Endothelial cell of umbilical vein (primary cell): ENCODE data around the gene OSGIN1. TPM values are rescaled to one million over a fixed set of nuclear protein-coding genes. Genes with fewer than 3 reads are reported as not detected.

Source experiments
- BruUV-seq: library from RNA; stranded (reverse); fragments of 400-500 nt; replicated peaks from 2 replicates; lab custom pipeline; 2021; lab: Mats Ljungman, UMichigan
- CTCF ChIA-PET: fragments of 300-600, 350-600 bp; sonication (Branson Sonifier 250); formaldehyde crosslinking; loops from one replicate; lab custom pipeline; 2021; ENCODE audit warnings: antibody characterized with exemption, inconsistent platforms; lab: Charles Lee
- POLR2A ChIA-PET: fragments of 300-600, 350-600 bp; sonication (Branson Sonifier 250); formaldehyde crosslinking; loops from one replicate; lab custom pipeline; 2021; ENCODE audit warnings: antibody characterized with exemption, inconsistent platforms; lab: Charles Lee
- DNase-seq: peaks from one replicate; pipeline ENCODE4 v3.0.0-alpha.2; 2011; ENCODE audit warnings: low read depth, low spot score
- FAIRE-seq: peaks from 2 replicates; lab custom pipeline; 2011; peaks lifted over from hg19 to GRCh38; lab: Jason Lieb, UNC
- H2AFZ ChIP-seq: 2 replicates; pipeline ENCODE4 v1.6.0; 2012; ENCODE audit warnings: low read depth, low read length, control low read depth, inconsistent platforms
- H3K27ac ChIP-seq: 2 replicates; pipeline ENCODE4 v1.5.1; 2011; ENCODE audit warnings: low read depth, mild to moderate bottlenecking, control low read depth, low read length, moderate library complexity; ENCODE audit not compliant: insufficient read depth
- H3K27me3 ChIP-seq, 2 experiments: 2 replicates each; pipeline versions ENCODE4 v1.6.0 to v1.6.1; 2011; ENCODE audit warnings: low read length in 2 of 2, mixed read lengths in 1 of 2; ENCODE audit not compliant: control insufficient read depth in 2 of 2, insufficient read depth in 2 of 2
- H3K36me3 ChIP-seq, 2 experiments: 2 replicates in 1 of 2; 3 replicates in 1 of 2; pipeline ENCODE4 v1.5.1; 2011; ENCODE audit warnings: low read length in 2 of 2, mild to moderate bottlenecking in 1 of 2, moderate library complexity in 1 of 2; ENCODE audit not compliant: control insufficient read depth in 2 of 2, insufficient read depth in 2 of 2; ENCODE audit errors: extremely low read depth in 1 of 2
- H3K4me1 ChIP-seq: 3 replicates; pipeline ENCODE4 v1.5.1; 2011; ENCODE audit warnings: mild to moderate bottlenecking, low read length; ENCODE audit not compliant: control insufficient read depth, insufficient read depth; ENCODE audit errors: extremely low read depth
- H3K4me2 ChIP-seq: 2 replicates; pipeline ENCODE4 v1.6.1; 2011; ENCODE audit warnings: low read length, control low read depth, mixed read lengths; ENCODE audit not compliant: insufficient read depth
- H3K4me3 ChIP-seq, 3 experiments: fragments of 200-600 bp in 1 of 3; sonication (generic), shearing (Covaris generic) in 1 of 3; replicated peaks in 1 of 3; 2 replicates each; pipeline ENCODE4 v1.5.1; 2011 to 2016; ENCODE audit warnings: control low read depth in 3 of 3, low read length in 3 of 3, mild to moderate bottlenecking in 2 of 3, inconsistent platforms in 1 of 3, low read depth in 1 of 3, moderate library complexity in 1 of 3; ENCODE audit not compliant: insufficient read depth in 1 of 3
- H3K79me2 ChIP-seq: 2 replicates; pipeline ENCODE4 v1.6.0; 2012; ENCODE audit warnings: low read length, inconsistent platforms; ENCODE audit not compliant: control insufficient read depth, insufficient read depth
- H3K9ac ChIP-seq: replicated peaks from 2 replicates; pipeline ENCODE3; 2011; ENCODE audit warnings: low read length, control low read depth; ENCODE audit not compliant: insufficient read depth; ENCODE audit errors: extremely low read depth
- H3K9me1 ChIP-seq: replicated peaks from 3 replicates; pipeline ENCODE4 v1.6.0; 2011; ENCODE audit warnings: mild to moderate bottlenecking, low read length; ENCODE audit not compliant: control insufficient read depth, insufficient read depth; ENCODE audit errors: extremely low read depth
- H3K9me3 ChIP-seq: replicated peaks from 2 replicates; pipeline ENCODE4 v1.5.1; 2012; ENCODE audit warnings: low read length, inconsistent platforms; ENCODE audit not compliant: control insufficient read depth, insufficient read depth
- H4K20me1 ChIP-seq: replicated peaks from 2 replicates; pipeline ENCODE3; 2011; ENCODE audit warnings: mild to moderate bottlenecking, low read length; ENCODE audit not compliant: control insufficient read depth, insufficient read depth; ENCODE audit errors: extremely low read depth
- CTCF ChIP-seq, 2 donors: IDR thresholded peaks; 1 replicate in 1 of 2; 2 replicates in 1 of 2; pipeline ENCODE4 v1.5.1; 2011; ENCODE audit warnings: low read length in 2 of 2, mild to moderate bottlenecking in 2 of 2, moderate library complexity in 2 of 2, control low read depth in 1 of 2, inconsistent platforms in 1 of 2, low read depth in 1 of 2; ENCODE audit not compliant: insufficient read depth in 1 of 2; ENCODE audit errors: extremely low read depth in 1 of 2
- EZH2 ChIP-seq: IDR thresholded peaks from 2 replicates; pipeline ENCODE4 v1.6.1; 2012; ENCODE audit warnings: borderline replicate concordance, low read depth, mild to moderate bottlenecking, moderate library complexity, low read length, inconsistent platforms; ENCODE audit not compliant: severe bottlenecking
- FOS ChIP-seq: IDR thresholded peaks from 2 replicates; pipeline ENCODE4 v1.6.1; 2011; ENCODE audit warnings: mild to moderate bottlenecking, low read length, moderate library complexity, borderline replicate concordance; ENCODE audit not compliant: insufficient read depth
- GATA2 ChIP-seq: IDR thresholded peaks from 2 replicates; pipeline ENCODE4 v1.7.0; 2011; ENCODE audit warnings: low read depth, mild to moderate bottlenecking, moderate library complexity, mixed read lengths, low read length; ENCODE audit not compliant: insufficient read length, insufficient read depth
- JUN ChIP-seq: IDR thresholded peaks from 2 replicates; pipeline ENCODE4 v1.6.1; 2011; ENCODE audit warnings: borderline replicate concordance, low read depth; ENCODE audit not compliant: insufficient read length, insufficient read depth
- MAX ChIP-seq: IDR thresholded peaks from 2 replicates; pipeline ENCODE4 v1.6.1; 2011; ENCODE audit not compliant: insufficient read depth, insufficient read length
- MYC ChIP-seq: IDR thresholded peaks from one replicate; pipeline ENCODE4 v1.6.1; 2011; ENCODE audit warnings: mild to moderate bottlenecking, low read depth, low read length
- POLR2A ChIP-seq: IDR thresholded peaks from 2 replicates; pipeline ENCODE4 v1.6.1; 2012; ENCODE audit warnings: low read depth, mild to moderate bottlenecking, control low read depth, low read length
- POLR2AphosphoS5 ChIP-seq: IDR thresholded peaks from 2 replicates; pipeline ENCODE4 v1.6.1; 2012; ENCODE audit warnings: low read depth, mild to moderate bottlenecking, control low read depth, low read length, moderate library complexity; ENCODE audit not compliant: insufficient read depth
- dilution Hi-C: fragments of 300-500 bp; cut with MboI; formaldehyde crosslinking; loops from one replicate; pipeline ENCODE4 v1.15.0; 2019; ENCODE audit warnings: low sequenced_read_pairs; ENCODE audit not compliant: extremely low pct_ligation_motif_present
- intact Hi-C: fragments of 100-400 bp; cut with micrococcal nuclease; formaldehyde crosslinking; loops from one replicate; pipeline ENCODE4 v1.10.0; 2022
- polyA plus RNA-seq, 4 experiments: library from polyadenylated mRNA; depleted of rRNA in 3 of 4; stranded (reverse) in 3 of 4; unstranded in 1 of 4; fragments of >200 nt; gene quantifications; 2 replicates each; pipeline versions ENCODE4 v1.2.1 to v1.2.3, GENCODE V29; 2011 to 2012; ENCODE audit warnings: missing spikeins in 1 of 4
- total RNA-seq: library from RNA; stranded (reverse); gene quantifications from 2 replicates; pipeline ENCODE4 v1.2.3, GENCODE V29; 2021

OSGIN1 gene
- total and polyA plus RNA-seq, 2 donors (not counting 3 experiments of a cell fraction or from before 2014, with no cell fraction given), result 9.2 to 11.0 TPM

- Histone ChIP-seq H4K20me1 (no peaks in the 10 kb centered on the region), H3K4me1 (no peaks in the 10 kb centered on the region), H3K4me2 (no peak overlapping the region), H3K4me3 (no peak overlapping the region), H3K9me3 (no peaks in the 10 kb centered on the region), H3K27ac (no peak overlapping the region), H3K9ac (no peak overlapping the region), H3K27me3 (peaks cover 0 to 1% of the 10 kb centered on the region in 2 experiments), H3K79me2 (no peaks in the 10 kb centered on the region), H3K9me1 (no peaks in the 10 kb centered on the region), H3K36me3 (no peaks in the 10 kb centered on the region), H2AFZ (no peak overlapping the region)
- POLR2A ChIA-PET, result no interaction called here
- intact Hi-C loops (no loop called here), dilution Hi-C loops (no loop called here)
- no TSS peak for BruUV-seq
- DNase-seq (no peak), FAIRE-seq (no peak)
- CTCF ChIA-PET, result interaction anchor here (1.5 kb wide), 1 partner anchor 12 kb away, joined by 3 read pairs; no protein-coding TSS in a partner anchor
- no peak for TF ChIP-seq MAX
- no peak for TF ChIP-seq GATA2
- no peak for TF ChIP-seq EZH2
- TF ChIP-seq MYC, result no peak
- no peak for TF ChIP-seq POLR2A
- no peak for TF ChIP-seq POLR2AphosphoS5
- TF ChIP-seq FOS, result no peak
- no peak for TF ChIP-seq CTCF (IDR thresholded peaks at IDR 0.05; ENCODE audit: extremely low read depth in 1 of 2, insufficient read depth in 1 of 2, low read depth in 1 of 2, low read length in 2 of 2)
- TF ChIP-seq JUN, result no peak
These were observed 54.5 kb downstream of the OSGIN1 start for GRCh38 chr16:84007520-84007919.
